A172 (cell line): ENCODE data around the gene ARAP2. TPM values are rescaled to one million over a fixed set of nuclear protein-coding genes. Genes with fewer than 3 reads are reported as not detected.

Source experiments
- DNase-seq: peaks from one replicate; pipeline ENCODE4 v3.0.0-alpha.2; 2015; ENCODE audit warnings: low spot score
- total RNA-seq: library from RNA; depleted of rRNA; stranded (reverse); fragments of >200 nt; shearing (Covaris generic); gene quantifications from 2 replicates; pipeline ENCODE4 v1.2.3, GENCODE V29; 2014

The ARAP2 gene
- total RNA-seq, 1 experiment from 2014 or later: 26.9 TPM

DNA sequence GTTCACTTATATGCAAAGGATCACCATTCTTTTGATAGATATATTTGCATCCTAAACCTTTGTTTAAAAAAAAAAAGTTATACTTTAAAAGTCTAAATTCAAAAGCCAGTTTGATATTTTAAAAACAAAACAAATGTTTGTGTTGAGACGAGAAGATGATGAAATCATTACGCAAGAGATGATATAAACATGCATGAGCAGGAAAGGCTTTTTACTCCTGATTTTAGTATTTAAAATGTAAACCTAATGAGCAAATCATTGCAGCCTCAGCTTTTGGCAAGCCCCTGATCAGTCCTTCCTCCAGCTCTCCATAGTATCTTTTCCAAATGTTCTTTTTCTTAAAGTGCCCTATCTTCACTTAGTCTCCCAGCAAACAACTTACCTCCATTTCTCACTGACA lies 115.6 kb downstream of the ARAP2 start:
- no peak for DNase-seq

DNA sequence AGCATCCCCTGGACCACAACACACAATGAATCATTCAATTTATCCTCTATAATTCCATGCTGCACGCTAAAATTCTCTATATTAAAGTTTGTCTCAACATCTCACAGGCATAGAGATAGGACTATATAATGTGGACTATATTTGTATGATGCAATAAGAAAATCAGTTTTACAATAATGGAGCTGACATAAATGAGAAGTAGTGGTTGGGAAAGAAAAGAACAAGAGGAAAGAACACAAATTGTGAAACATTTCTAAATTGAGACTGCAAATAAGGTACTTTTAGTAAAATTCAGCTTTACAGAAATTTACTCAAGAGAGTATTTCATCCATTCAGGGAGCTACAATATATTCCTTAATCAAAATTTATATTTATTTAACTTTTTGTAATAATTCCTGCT lies 120.4 kb downstream of the ARAP2 start:
- DNase-seq: no peak

DNA sequence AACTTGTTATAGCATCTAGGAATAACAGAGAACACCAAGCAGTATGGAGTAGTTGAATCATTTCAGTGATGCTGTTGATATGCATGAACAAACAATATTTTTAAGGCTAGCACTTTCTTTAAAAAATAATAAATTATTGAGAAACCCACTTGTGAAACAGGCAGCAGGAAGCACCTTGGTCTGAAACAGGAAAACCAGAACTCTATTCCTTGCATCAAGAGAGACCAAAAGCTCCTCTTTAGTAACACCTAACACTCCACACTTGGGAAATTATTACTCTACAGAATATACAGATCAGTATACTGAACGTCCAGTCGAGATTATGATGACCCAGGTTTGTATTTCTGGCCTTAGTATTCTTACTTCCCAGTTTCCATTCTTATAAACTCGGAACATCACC lies 129.0 kb downstream of the ARAP2 start:
- DNase-seq: no peak

DNA sequence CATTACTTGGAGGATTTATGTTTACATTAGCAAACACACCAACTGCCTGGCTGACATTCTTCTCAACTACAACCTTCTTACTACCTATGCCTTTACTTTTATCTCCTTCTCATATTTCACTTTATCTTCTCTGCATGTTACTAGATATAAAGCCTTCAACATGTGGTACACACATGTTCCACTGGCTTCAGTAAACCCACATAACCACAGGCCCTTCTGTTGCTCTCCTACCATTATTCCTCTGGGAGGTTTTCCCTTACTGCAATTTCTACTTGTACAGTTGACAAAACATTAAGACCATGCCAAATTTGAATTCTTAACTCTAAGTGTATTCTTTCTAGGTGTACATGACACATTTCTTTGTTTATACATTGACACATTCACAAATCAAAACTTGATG lies 133.1 kb downstream of the ARAP2 start:
- DNase-seq: no peak

DNA sequence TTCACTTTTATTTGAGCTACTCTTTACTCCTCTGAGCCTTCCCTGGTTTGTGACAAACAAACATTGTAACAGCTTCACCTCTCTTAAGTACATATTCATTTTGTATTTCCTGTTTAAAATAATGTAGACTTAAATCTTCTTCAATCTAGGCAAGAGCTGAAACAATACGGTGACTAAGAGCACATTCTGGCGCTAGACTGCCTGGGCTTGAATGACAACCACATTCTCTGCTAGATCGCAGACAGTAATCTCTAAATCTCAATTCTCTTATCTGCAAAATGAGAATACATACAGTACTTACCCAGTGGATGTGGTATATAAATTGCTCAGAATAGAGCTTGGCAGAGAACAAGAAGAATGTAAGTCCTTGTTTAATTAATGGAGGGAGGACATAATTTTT lies 144.8 kb downstream of the ARAP2 start:
- no peak for DNase-seq

DNA sequence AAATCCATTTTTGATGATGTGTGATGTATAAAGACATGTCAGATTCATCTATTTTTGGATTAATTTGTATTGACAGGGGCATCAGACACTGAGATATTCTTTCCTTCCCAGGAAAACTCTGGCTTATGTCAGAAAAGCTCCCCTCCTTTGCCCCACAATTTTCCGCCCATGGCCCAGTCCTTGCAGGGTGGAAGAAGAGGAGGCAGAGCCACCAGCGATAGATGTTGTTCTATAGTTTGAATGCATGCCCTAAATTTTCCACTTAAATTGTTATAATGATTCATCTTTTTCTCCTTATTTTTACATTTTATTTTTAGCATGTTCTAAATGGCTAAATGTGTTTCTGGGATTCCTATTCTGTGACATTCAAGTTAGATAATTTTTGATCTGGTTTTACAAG lies 149.3 kb downstream of the ARAP2 start:
- no peak for DNase-seq

DNA sequence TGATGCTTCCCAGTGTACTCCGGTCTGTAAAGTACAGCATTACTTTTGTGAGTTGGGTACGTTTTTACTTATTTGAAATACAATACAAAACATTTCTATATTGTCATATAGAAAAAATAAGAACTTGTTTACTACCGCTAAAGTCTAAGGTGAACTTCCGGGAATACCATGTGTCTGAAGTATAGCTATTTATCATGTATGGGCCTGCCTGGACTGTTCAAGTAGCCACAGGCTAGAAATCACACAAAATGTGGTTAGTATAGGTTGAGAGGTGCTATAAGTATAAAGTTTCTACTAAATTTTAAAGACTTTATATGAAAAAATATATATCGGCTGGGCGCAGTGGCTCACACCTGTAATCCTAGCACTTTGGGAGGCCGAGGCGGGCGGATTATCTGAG lies 152.3 kb downstream of the ARAP2 start:
- DNase-seq: no peak

DNA sequence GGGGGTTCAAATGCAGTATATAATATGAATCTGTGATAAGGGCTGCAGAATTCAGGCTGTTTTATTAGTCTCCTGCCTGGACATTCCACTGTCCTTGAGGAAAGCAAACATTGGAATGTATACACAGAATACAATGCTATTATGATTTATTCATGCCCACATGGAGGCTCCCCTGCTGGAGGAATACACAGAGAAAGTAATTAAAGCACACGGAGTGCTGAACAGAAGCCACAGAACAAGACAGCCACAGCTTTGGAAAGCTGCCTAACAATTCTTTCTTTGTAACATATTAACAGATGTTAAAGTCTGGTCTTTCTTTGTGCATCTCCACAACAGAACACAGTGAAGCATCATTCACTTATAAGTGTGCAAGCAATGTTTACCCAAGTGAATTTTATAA lies 155.8 kb downstream of the ARAP2 start:
- DNase-seq: peak; percentile 18

DNA sequence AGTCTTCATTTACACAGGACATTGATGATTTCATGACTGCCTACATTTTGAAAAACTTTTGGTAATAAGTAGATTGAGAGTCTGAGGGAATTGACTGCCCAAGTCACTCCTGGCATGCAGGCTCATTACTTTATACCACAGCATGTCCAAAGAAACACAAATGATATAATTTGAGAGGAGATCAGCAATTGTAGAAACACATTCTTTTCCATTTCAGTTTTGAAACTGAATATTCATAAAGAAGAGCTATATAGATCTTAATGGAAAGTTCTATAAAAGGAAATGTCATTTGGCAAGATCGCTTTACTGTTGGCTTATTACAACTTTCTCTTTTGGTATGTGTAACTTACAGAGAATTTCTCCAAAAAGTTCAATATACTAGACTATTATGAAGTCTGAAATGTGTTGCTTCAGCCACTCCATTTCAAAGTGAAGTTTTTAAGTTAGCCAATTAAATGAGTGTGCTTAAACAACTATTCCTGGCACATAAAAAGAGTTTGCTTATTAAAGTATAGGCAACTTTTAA lies 158.0 kb downstream of the ARAP2 start:
- no peak for DNase-seq

DNA sequence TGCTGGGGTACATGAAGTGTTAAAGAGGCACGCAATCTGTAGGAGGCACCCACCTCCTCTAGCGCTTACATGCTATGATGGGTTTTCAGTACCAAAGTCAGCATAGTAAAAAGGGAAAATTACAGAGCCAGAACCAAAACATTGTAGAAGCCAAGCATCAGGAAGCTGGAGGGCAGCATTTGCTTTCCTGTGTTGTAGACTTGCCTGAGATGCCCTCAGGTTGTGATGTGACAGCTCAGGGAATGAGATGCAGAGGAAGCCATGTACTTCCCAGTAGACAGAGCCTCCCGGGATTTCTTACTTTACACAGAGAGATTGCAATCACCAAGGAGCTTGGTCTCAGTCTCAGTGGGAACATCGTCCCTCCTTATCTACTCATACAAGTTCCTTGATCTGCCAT lies 161.5 kb downstream of the ARAP2 start:
- DNase-seq: no peak

DNA sequence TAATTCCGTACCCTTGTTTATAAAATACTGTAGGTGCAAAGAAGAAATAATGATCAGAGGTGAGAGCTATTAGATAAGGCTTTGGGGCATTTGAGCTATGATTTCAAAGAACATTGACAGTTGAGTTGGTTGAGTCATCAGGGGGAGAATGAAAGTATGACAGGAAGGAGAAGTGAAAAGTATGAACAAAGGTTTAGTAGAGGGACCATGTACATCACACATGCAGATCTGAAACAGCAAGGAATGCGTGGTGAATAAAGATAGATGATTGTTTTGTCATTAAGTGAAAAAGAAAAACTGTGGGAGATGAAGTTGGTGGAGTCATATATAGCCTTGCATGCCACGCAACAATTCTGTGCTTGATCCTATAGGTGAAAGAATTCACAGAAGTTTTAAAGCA lies 163.1 kb downstream of the ARAP2 start:
- DNase-seq: no peak

DNA sequence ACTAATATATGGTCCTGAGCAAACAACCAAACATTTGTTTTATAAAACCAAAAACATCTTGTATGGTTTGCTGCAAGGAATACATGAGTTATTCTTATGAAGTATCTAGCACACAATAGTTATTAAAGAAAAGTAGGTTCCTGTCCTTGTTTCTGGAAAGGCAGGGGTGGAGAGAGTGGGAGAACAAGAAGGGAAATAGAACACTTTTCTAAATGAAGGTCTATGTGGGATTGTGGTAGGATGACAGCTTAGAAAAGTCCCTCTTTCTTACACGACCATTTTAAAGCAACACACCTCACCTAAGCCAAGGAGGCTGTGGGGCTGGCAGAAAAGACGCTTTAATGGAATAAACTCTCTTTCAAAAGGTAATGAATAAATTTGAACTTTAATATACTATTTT lies 164.6 kb downstream of the ARAP2 start:
- DNase-seq: no peak

DNA sequence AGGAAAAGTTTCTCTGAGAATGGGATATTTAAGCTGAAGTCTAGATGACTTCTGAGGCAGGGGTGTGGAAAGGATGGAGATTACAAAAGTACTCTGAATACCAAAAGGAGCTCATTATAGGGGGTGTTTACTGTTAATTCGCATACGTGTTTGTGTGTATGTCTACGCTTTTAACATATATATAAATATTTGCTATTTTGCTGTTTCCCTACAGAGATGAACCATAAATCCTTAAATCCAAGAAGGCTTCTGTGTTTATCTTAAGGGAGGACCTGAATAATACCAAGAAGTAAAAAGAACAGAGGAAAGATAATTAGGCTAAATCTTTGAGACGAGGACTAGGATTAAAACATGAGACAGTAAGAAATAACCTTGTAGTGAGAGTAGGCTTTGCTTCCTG lies 166.0 kb downstream of the ARAP2 start:
- no peak for DNase-seq

DNA sequence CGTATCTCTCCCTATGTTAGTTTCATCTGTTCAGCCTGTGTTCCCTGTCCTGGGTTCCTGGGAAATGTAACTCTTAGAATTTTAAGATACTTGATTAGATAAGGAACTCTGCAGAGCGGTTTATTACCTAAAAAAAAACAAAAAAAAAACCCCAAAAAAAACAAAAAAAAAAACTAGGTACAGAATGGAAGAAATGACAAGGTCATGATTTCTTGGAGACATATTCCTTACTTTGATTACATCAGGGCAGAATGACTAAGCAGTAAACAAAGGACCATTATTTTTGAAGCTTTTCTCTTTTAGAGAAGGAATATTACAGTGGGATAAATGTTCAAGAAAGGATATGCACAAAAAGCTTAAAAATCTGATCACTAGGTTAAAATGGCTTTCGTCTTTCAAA lies 171.8 kb downstream of the ARAP2 start:
- no peak for DNase-seq

DNA sequence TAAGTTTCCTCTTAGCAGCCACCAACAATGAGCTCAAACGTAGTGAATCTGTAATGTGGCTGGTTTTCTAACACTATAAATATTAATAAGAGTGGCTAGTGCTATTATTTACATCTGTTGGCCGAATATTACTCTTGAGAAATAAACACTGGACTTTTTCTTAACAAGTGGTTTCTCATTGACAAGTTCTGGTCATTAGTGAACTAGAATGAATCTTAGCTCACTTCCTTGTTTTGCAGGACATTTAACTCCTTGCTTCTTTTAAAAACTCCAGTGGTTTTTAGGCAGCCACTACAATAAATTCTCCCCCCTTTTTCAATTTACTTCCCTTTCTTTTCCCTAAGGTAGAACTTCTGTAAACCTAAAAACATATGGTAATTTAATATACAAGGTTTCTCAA lies 177.2 kb downstream of the ARAP2 start:
- DNase-seq: no peak

DNA sequence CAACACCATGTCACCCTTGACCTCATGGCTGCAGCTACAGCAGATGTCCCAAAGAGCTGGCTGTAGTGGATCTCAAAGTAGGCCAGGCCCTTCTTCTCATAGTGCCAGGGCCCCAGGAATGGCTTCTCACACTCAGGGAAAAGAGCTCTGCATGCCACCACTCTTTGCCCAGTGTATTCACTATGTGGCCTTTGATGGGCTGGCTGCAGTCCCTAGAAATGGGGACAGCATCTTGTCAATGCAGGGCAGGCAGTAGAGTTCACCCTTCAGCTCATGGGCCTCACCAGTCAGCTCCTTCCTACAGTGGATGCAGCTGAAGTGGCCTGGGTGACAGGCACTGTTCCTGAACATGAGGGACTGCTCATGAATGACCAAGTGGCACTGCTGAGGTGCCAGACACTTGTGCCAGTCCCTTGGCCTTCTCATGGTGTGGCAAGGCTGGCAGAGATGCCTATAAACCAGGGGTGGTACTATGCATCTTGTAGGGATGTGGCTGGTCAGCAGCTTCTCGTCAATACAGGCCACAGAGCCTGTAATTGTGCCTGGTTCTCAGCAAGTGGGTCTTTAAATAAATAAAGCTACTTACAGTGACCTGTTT lies 178.9 kb downstream of the ARAP2 start:
- DNase-seq: no peak

DNA sequence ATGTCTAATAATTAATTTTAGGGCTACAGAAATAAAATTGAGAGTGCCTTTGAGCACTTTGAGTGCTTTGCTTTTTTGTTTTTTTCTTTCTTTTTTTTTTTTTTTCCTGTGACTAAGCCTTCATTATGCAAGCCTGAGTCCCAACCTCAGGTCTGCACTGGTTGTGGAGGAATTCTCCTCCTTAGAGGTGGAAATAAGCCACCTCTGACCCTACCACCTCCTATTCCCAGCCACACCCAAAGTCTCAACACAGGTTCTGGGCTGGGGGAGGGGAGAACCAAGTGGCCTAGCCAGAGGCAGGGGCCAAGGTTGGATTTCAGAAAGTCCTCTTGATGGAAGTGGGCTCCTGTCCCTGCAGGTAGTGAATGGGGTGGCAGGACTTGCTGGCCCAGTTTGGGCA lies 180.2 kb downstream of the ARAP2 start:
- DNase-seq: no peak

DNA sequence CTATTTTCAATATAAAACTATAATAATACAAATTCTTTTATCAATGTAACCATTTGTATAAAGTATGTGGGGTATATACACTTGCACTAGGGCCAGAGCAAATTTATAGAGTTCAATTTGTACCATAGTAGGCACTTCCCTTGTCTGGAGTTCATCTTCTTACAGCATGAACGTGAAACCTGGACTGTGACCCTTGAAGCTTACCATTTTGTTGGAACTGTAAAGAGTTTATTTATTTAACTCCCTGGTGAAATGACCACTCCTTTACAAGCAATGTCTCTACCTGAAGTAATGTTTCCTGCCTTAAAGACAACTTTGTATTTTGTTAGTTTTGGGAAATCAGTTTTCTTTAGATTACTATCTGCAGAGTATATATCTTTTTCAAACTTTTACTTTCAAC lies 188.2 kb downstream of the ARAP2 start:
- no peak for DNase-seq

DNA sequence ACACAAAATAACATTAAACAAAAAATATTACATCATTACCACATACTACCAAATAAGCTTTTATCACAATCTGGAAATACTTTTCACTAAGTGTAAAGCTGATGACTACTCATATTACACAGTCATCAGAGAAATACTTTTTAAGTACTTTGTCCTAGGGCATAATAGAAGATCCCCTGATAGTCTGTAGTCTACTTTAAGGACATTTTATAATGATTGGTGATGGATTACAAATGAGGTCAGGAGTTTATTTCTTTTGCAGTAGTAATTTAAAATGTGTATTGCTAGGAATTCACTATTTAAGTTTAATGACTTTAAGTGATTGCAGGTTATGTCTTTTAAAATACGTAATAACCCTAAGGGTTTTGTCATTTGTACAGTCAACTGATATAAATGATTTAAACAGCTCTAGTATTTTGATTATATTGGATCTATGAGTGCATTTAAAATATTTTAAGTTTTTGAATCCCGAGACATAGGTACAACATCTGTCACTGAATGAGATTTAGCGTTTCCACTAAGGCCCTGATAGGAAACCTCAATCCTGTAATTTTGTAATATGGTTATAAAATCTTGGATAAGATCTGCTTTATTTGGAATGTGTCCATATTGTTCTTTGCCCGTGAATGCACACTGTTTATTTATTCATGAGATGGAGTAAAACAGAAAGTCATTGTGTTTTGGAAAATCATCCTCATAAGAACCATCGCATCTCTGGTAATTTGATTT lies 189.5 kb downstream of the ARAP2 start:
- peak; percentile 54 for DNase-seq

DNA sequence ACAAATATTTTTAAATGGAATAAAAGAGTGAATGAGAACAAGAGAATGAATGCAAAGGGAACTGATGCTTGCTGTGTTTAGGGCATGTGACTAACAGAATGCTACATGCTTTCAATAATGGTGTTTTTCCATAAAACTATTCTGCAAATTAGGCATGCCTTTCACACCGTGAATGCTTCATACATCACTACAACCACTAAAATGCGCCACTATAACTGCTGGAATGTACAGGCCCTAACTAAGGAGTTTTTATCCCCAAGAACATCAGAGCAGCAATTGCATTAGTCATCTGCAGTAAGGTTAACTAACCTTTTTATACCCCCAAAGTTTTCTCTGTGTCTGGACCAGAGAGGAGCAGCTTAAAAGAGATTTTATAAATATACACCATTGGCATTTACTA lies 190.4 kb downstream of the ARAP2 start:
- peak; percentile 46 for DNase-seq

DNA sequence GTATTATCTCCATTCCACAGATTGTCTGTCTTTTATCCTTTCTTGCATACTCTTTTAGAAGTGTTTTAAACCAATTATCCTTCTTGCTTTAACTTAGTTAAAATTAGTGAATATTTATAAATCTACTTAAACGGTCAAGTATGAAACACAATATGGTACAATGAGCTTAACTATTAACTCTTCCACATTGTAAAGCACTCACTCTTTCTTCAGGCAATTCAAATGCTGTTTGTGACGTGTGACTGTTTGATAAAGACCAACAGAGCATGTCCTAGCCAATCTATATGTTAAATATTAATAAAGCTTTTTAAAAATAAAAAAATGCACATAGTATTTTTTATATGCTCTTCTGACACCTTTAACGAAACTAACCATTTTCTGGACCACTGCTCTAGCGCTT lies 192.7 kb downstream of the ARAP2 start:
- no peak for DNase-seq

DNA sequence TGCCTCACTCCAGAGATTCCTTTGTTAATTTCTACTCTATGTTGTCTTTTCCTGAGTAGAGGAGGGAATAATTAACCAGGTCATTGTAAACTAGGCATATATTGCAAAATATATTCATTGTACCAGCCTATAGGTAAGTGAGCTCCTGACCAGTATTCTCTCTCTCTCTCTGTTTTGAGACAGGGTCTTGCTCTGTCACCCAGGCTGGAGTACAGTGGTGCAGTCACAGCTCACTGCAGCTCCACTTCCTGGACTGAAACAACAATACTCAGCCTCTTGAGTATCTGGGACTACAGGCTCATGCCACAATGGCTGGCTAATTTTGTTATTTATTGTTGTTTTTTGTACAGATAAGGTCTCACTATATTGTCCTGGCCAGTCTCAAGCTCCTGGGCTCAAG lies 198.3 kb downstream of the ARAP2 start:
- DNase-seq: no peak

DNA sequence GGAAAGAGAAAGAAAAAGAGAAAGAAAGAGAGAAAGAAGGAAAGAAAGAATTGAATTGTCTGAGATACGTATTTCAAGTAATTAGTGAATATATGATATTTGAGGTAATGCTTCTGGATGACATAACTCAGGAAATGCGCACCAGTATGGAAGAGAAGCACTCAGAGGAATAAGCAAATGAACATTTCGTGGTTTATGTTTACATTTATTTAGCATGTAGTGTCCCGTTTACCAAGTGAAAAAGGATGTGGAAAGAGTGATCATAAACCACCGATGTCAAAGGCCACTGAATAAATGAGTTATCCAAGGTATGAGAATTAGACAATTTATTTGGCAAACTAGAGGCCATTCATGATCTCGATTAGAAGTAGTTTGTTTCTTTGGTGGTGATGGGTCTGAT lies 200.4 kb downstream of the ARAP2 start:
- peak; percentile 22 for DNase-seq

DNA sequence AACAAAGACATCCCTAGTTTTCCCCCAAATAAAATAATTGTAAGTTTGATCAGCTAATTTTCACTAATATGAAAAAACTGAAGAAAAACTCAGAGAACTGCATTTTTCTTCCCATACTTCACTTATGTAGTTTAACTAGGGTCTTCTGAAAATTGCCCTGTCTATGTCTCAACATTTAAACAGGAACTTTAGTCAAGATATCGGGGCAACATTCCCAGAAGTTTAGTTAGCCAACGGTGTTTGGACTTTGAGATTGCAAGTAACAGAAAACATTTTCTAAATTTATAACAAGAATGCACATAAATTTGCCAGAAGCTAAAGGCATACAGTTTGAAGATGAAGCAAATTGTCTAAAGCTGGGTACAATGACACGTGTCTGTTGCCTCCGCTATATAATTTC lies 201.1 kb downstream of the ARAP2 start:
- DNase-seq: no peak
